ENCODE data around the gene TNRC6C. TPM values are rescaled to one million over a fixed set of nuclear protein-coding genes. Genes with fewer than 3 reads are reported as not detected.

Gene TNRC6C
- polyA plus RNA-seq, 1 donor (not counting 4 experiments of a cell fraction or from before 2014, with no cell fraction given) = 0.34 TPM

- Histone ChIP-seq H3K9me1 (ENCODE audit: control insufficient read depth, extremely low read depth, insufficient read depth, low read length) (no peaks in the 10 kb centered on the region), H3K27me3 (ENCODE audit: control insufficient read depth, extremely low read depth, insufficient read depth, low read length) (no peaks in the 10 kb centered on the region), H3K4me3 (ENCODE audit: control insufficient read depth in 2 of 3, extremely low read depth in 1 of 3, insufficient read depth in 2 of 3, low read depth in 1 of 3, low read length in 3 of 3) (no peak overlapping the region), H3K4me1 (ENCODE audit: control insufficient read depth, extremely low read depth, insufficient read depth, low read length) (no peaks in the 10 kb centered on the region), H3K36me3 (ENCODE audit: control insufficient read depth in 2 of 2, extremely low read depth in 1 of 2, insufficient read depth in 2 of 2, low read length in 2 of 2) (peaks cover 0 to 1% of the 10 kb centered on the region in 2 experiments), H3K9ac (ENCODE audit: control insufficient read depth, extremely low read depth, insufficient read depth, low read length) (no peak overlapping the region), H3K27ac (ENCODE audit: control insufficient read depth, insufficient read depth, low read length) (no peak overlapping the region), H2AFZ (ENCODE audit: control insufficient read depth, low read length) (no peak overlapping the region), H3K4me2 (ENCODE audit: control insufficient read depth, extremely low read depth, insufficient read depth, low read depth, low read length) (no peak overlapping the region), H3K9me3 (ENCODE audit: control insufficient read depth, low read depth, low read length) (no peaks in the 10 kb centered on the region), H3K79me2 (ENCODE audit: control insufficient read depth, insufficient read depth, low read length) (no peaks in the 10 kb centered on the region), H4K20me1 (ENCODE audit: control insufficient read depth, extremely low read depth, insufficient read depth, low read length) (no peaks in the 10 kb centered on the region)
- TF ChIP-seq EZH2 (IDR thresholded peaks at IDR 0.05; ENCODE audit: low read length) = no peak
- TF ChIP-seq CTCF (optimal IDR thresholded peaks at IDR 0.05 in 1 of 3, IDR thresholded peaks at IDR 0.05 in 1 of 3, conservative IDR thresholded peaks at IDR 0.05 in 1 of 3; ENCODE audit: extremely low read depth in 1 of 3, insufficient read depth in 2 of 3, low read length in 3 of 3) = no peak
- dilution Hi-C loops (cut with MboI; ENCODE audit: extremely low pct_ligation_motif_present, low sequenced_read_pairs) = no loop called here
- DNase-seq (ENCODE audit: low read depth, low spot score) (no peak), FAIRE-seq (no peak)
Measured at GRCh38 chr17:78104540-78104941, 146.0 kb downstream of the TNRC6C start.

GRCh38 chr17:78105101-78105500 is 146.6 kb downstream of the TNRC6C start:
- H3K9me1 ChIP-seq (ENCODE audit: control insufficient read depth, extremely low read depth, insufficient read depth, low read length) = no peaks in the 10 kb centered on the region
- H3K4me3 ChIP-seq (ENCODE audit: control insufficient read depth in 2 of 3, extremely low read depth in 1 of 3, insufficient read depth in 2 of 3, low read depth in 1 of 3, low read length in 3 of 3) = no peak overlapping the region
- no peak overlapping the region for H2AFZ ChIP-seq (ENCODE audit: control insufficient read depth, low read length)
- dilution Hi-C loops (cut with MboI; ENCODE audit: extremely low pct_ligation_motif_present, low sequenced_read_pairs) = no loop called here
- H4K20me1 ChIP-seq (ENCODE audit: control insufficient read depth, extremely low read depth, insufficient read depth, low read length) = no peaks in the 10 kb centered on the region
- TF ChIP-seq CTCF (optimal IDR thresholded peaks at IDR 0.05 in 1 of 3, IDR thresholded peaks at IDR 0.05 in 1 of 3, conservative IDR thresholded peaks at IDR 0.05 in 1 of 3; ENCODE audit: extremely low read depth in 1 of 3, insufficient read depth in 2 of 3, low read length in 3 of 3) (no peak), EZH2 (IDR thresholded peaks at IDR 0.05; ENCODE audit: low read length) (no peak)
- H3K4me2 ChIP-seq (ENCODE audit: control insufficient read depth, extremely low read depth, insufficient read depth, low read depth, low read length) = no peak overlapping the region
- H3K36me3 ChIP-seq (ENCODE audit: control insufficient read depth in 2 of 2, extremely low read depth in 1 of 2, insufficient read depth in 2 of 2, low read length in 2 of 2) = peaks cover 0 to 1% of the 10 kb centered on the region in 2 experiments
- no peaks in the 10 kb centered on the region for H3K9me3 ChIP-seq (ENCODE audit: control insufficient read depth, low read depth, low read length)
- H3K27me3 ChIP-seq (ENCODE audit: control insufficient read depth, extremely low read depth, insufficient read depth, low read length) = no peaks in the 10 kb centered on the region
- H3K9ac ChIP-seq (ENCODE audit: control insufficient read depth, extremely low read depth, insufficient read depth, low read length) = no peak overlapping the region
- FAIRE-seq (no peak), DNase-seq (ENCODE audit: low read depth, low spot score) (no peak)
- no peaks in the 10 kb centered on the region for H3K4me1 ChIP-seq (ENCODE audit: control insufficient read depth, extremely low read depth, insufficient read depth, low read length)
- no peaks in the 10 kb centered on the region for H3K79me2 ChIP-seq (ENCODE audit: control insufficient read depth, insufficient read depth, low read length)
- no peak overlapping the region for H3K27ac ChIP-seq (ENCODE audit: control insufficient read depth, insufficient read depth, low read length)

Measured in keratinocyte (primary cell).